Activated naive CD4-positive, alpha-beta T cell treated with anti-CD3 and anti-CD28 coated beads, Interleukin-2, amount 50 U/mL, for 24 hours (primary cell): Measurements from ENCODE around the gene PXDN.

Source experiments
- H3K27ac Mint-ChIP-seq: one replicate; pipeline ENCODE4 v1.8.0; 2021; ENCODE audit warnings: mild to moderate bottlenecking, mixed read lengths
- H3K27me3 Mint-ChIP-seq: one replicate; pipeline ENCODE4 v1.8.0; 2021; ENCODE audit warnings: mixed read lengths
- H3K36me3 Mint-ChIP-seq: one replicate; pipeline ENCODE4 v1.8.0; 2021; ENCODE audit warnings: mixed read lengths
- H3K4me1 Mint-ChIP-seq: one replicate; pipeline ENCODE4 v1.8.0; 2021; ENCODE audit warnings: mixed read lengths
- H3K4me3 Mint-ChIP-seq: one replicate; pipeline ENCODE4 v1.8.0; 2021; ENCODE audit warnings: mild to moderate bottlenecking, mixed read lengths
- H3K9me3 Mint-ChIP-seq: one replicate; pipeline ENCODE4 v1.8.0; 2021; ENCODE audit warnings: mixed read lengths

The PXDN gene

DNA sequence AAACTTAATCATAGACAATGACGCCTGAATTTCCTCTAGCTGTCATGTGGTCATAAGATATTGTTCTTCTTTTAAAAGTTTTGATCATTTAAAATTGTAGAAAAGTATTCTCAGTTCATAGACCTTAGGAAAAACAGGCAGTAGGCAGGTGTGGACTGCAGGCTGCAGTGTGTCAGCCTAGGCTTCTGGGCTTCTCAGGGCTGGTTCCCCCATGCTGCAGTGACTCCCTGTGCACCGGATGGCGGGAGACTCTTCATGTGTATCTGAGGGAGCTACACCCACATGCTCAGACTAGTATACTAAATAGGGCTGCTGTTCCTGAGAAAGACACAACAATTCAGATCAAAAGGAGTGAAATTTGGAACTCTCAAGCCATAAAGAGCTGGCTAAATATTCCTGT is 72.4 kb downstream of the PXDN start:
- Mint-ChIP-seq H3K4me3 (no peak overlapping the region), H3K27me3 (peaks cover 1% of the 10 kb centered on the region), H3K9me3 (no peaks in the 10 kb centered on the region), H3K27ac (no peak overlapping the region), H3K36me3 (no peaks in the 10 kb centered on the region), H3K4me1 (no peaks in the 10 kb centered on the region)

DNA sequence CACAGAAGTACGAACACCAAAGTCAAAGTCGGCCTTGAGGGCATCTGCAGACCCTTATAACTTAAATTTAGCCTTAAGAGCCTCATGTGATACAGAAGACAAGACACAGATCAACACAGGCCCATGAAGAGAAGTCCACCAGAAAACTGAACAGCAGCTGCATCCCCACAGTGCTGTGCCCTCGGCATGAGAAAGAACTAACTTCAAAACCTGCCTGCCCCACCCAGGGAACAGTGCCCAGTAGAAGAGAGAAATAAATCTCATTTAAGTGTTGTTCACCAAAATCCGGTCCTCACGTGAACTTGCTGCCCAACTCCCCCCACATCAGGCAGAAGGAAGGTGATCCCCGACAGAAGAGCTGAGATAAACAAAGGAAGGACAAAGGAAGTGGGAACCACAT is 73.7 kb downstream of the PXDN start:
- H3K36me3 Mint-ChIP-seq = no peaks in the 10 kb centered on the region
- no peaks in the 10 kb centered on the region for H3K9me3 Mint-ChIP-seq
- no peaks in the 10 kb centered on the region for H3K4me1 Mint-ChIP-seq
- H3K27me3 Mint-ChIP-seq = peaks cover 1% of the 10 kb centered on the region
- no peak overlapping the region for H3K27ac Mint-ChIP-seq
- H3K4me3 Mint-ChIP-seq = no peak overlapping the region

DNA sequence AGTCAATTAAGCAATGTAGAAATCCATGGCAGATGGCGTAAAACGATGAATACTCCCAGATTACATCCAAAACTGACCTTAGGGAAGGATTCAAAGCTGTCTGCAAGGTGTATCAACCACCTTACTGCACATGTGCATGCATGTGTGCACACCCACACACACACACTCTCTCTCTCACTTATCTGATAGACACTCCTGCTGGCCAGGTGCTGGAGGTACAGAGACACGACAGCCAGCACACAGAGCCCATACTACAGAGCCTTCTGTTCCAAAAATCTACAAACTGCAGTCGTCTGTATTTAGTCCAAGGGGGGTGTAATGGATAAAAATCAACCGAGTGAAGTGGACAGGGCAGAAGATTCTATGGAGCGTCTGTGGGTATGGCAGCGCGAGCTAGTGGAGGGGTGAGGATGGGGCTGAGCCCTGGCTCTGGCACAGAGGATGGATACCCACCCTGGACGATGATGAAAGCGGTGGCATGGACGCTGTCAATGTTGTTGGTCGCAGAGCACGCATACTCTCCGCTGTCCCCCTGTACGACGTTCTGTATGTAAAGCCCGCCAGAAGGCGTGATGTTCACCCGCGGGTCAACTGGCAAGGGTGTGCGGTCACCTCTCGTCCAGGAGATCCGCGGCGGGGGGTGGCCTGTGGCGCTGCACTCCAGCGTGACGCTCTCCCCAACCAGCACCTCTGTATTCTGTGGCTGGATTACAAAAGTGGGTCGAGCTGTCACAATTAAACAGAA is 78.4 kb downstream of the PXDN start:
- Mint-ChIP-seq H3K9me3 (no peaks in the 10 kb centered on the region), H3K27ac (no peak overlapping the region), H3K4me1 (no peaks in the 10 kb centered on the region), H3K27me3 (no peaks in the 10 kb centered on the region), H3K36me3 (no peaks in the 10 kb centered on the region), H3K4me3 (no peak overlapping the region)

DNA sequence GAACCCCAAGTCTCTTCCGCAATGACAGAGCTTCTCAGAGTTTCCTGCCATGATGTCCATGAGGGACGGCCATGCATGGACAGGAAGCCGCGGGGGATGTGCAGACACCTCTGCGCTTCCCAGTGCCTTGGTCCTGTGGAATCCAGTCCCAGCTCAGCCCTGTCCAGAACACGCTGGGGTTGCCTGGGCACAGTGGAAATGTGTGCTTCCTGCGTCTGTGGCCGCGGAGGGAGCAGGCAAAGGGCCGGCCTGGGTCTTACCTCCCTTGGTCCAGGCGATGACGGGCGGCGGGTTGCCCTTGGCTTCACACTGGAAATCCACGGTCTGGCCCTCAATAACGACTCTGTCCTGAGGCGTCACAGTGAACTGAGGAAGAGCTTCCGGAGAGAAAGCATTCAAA is 79.6 kb downstream of the PXDN start:
- H3K36me3 Mint-ChIP-seq = no peaks in the 10 kb centered on the region

DNA sequence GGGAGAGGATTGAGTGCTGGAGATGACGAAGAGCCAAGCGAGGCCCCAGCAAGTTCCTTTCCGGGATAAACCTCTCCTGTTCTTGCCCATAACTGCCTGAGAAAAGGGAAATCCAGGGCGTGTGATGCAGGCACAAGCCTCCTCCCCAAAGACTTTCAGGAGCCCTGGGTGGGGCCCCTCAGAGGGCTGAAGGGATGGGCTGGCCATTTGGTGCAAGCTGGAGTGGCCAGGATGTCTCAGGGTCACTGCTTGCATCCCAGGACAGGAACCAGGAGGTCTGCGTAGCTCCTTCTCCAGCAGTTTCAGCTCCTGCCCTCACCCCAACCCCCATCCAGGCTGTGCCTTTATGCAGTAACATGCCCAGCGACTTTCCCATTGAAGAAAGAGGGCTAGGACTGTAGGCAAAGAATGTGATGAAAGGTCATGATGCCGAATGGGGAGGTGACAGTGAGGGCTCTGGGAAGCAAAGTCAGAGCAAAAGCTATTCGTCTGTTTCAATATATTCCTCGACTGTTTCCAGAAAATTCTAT is 80.2 kb downstream of the PXDN start:
- no peaks in the 10 kb centered on the region for H3K27me3 Mint-ChIP-seq
- H3K27ac Mint-ChIP-seq = no peak overlapping the region
- H3K36me3 Mint-ChIP-seq = no peaks in the 10 kb centered on the region
- no peaks in the 10 kb centered on the region for H3K9me3 Mint-ChIP-seq
- H3K4me1 Mint-ChIP-seq = no peaks in the 10 kb centered on the region
- no peak overlapping the region for H3K4me3 Mint-ChIP-seq

More for the DNA sequence above, 79.6 kb downstream of the PXDN start:
- Mint-ChIP-seq H3K27me3 (no peaks in the 10 kb centered on the region), H3K4me1 (no peaks in the 10 kb centered on the region), H3K27ac (no peak overlapping the region), H3K9me3 (no peaks in the 10 kb centered on the region), H3K4me3 (no peak overlapping the region)

DNA sequence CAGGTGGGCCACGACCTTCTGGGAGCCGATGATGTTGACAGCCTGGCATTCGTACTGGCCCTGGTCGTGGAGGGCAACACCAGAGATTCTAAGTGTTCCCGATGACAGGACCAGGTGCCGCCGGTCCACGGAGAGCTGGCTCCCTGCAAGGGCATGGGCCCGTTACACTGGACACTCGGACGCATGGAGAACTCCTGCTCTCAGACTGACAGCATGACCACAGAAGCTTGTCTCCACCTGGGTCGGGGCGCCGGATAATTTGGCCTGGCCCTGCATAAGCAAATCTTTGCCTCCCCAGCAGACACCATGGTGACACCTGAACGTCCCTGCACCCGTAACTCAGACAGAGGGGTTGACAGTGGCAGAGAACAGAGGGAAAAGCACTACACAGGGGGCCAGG is 80.7 kb downstream of the PXDN start:
- no peak overlapping the region for H3K27ac Mint-ChIP-seq
- H3K4me1 Mint-ChIP-seq = no peaks in the 10 kb centered on the region
- no peaks in the 10 kb centered on the region for H3K9me3 Mint-ChIP-seq
- H3K36me3 Mint-ChIP-seq = no peaks in the 10 kb centered on the region
- no peak overlapping the region for H3K4me3 Mint-ChIP-seq
- peaks cover 2% of the 10 kb centered on the region for H3K27me3 Mint-ChIP-seq

DNA sequence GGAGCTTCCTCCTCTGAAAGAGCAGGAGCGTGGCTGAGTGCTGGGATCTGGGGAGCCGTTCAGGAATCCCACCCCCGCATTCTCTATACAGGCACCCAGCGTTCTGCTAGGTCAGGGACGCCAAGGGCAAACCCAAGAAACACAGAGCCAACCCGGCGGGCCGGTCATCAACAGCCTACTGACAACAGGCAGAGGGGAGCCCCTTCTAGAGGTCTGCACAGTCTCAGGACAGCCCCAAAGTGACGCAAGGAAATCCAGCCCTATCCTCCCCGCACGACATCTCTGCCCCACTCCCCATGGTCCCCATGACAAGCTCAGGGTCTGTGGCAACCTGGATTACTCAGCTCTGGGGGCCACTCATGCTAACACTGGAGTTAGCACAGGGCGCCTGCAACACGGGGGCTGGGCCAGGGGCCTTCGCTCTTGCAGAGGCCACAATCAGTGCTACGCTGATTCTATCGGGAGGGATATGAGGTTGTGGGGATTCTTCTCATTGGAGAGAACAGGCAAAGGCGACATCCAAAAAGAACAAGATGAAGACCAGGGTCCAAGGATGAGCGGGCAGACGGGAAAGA is 81.6 kb downstream of the PXDN start:
- H3K27ac Mint-ChIP-seq = no peak overlapping the region
- H3K4me1 Mint-ChIP-seq = no peaks in the 10 kb centered on the region
- no peak overlapping the region for H3K4me3 Mint-ChIP-seq
- H3K9me3 Mint-ChIP-seq = no peaks in the 10 kb centered on the region
- no peaks in the 10 kb centered on the region for H3K36me3 Mint-ChIP-seq
- H3K27me3 Mint-ChIP-seq = peaks cover 2% of the 10 kb centered on the region

DNA sequence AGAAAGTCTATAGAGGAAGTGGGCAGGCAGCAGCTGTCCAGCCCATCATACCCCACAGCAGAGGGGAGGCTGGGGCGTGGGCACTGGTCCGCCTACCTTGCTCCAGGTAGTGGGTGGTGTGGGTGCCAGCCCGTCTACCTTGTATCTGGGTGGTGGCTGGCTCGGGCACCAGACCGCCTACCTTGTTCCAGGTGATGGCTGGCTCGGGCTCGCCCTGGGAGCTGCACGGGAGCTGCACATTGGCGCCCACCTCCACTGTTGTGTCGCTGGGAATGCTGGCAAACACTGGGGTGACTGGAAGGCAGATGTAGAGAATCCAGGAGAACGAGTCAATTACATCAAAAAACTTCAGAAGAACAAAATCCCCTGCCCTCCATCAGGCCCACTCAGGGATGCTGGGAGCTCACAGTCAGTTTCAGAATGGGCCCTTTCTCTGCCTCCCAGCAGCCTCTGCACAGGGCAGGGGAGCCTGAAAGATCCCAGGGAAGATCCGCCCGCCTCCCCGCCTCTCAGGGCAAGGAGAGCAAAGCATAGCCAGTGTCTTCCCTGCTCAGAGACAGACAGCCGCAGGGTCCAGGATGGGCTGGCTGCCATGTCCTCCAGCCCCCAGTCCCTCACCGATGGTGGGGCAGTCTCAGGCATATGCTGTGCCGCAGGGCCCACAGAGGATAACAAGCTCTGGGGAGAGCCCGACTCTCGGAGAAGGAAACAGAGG is 82.3 kb downstream of the PXDN start:
- Mint-ChIP-seq H3K9me3 (no peaks in the 10 kb centered on the region), H3K4me1 (no peaks in the 10 kb centered on the region), H3K4me3 (no peak overlapping the region), H3K36me3 (no peaks in the 10 kb centered on the region), H3K27me3 (peaks cover 2% of the 10 kb centered on the region), H3K27ac (no peak overlapping the region)

DNA sequence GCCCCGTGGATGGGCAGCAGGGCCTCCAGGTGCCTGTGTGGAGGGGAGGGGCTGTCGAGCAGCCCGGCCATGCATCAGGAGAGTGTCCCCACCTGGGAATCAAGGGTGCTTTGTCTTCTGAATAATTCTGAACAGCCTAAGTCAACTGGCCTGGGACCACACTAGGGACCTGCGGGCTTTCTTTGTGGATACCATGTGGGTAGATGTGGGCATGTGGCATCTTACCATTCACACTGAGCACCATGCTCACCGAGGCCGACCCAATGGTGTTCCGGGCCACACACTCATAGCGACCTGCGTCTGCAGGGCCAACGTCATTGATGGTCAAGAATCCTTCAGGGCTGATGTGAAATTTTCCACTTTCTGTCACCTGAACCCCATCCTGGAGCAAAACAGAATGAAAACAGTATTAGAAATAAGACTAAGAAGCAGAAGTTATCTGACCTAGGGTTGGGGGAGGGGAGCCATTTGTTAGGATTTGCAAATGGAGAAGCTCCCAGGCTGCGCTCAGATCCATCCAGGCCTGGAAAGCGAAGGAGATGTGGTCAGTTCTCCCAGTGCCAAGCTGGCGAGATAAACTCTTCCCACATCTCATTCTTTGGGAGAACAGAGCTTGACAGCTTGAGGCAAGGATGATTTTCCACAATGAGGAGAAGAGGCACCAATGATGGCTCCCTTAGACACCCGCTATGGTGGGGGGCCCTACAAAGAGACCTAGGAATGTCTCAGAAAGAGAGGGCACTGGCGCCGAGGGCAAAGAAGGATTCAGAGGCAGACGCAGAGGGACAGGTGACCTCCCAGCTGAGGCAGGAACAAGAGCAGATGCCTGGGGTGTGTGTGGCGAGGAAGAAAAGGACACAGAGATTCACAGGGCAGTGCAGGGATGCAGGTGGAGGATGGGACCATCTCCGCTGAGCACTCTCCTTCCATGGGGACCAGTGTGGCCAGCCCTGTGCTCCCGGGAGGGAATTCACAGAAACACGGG is 83.4 kb downstream of the PXDN start:
- no peaks in the 10 kb centered on the region for H3K4me1 Mint-ChIP-seq
- H3K9me3 Mint-ChIP-seq = no peaks in the 10 kb centered on the region
- H3K27ac Mint-ChIP-seq = no peak overlapping the region
- peaks cover 2% of the 10 kb centered on the region for H3K27me3 Mint-ChIP-seq
- H3K36me3 Mint-ChIP-seq = no peaks in the 10 kb centered on the region
- H3K4me3 Mint-ChIP-seq = no peak overlapping the region

DNA sequence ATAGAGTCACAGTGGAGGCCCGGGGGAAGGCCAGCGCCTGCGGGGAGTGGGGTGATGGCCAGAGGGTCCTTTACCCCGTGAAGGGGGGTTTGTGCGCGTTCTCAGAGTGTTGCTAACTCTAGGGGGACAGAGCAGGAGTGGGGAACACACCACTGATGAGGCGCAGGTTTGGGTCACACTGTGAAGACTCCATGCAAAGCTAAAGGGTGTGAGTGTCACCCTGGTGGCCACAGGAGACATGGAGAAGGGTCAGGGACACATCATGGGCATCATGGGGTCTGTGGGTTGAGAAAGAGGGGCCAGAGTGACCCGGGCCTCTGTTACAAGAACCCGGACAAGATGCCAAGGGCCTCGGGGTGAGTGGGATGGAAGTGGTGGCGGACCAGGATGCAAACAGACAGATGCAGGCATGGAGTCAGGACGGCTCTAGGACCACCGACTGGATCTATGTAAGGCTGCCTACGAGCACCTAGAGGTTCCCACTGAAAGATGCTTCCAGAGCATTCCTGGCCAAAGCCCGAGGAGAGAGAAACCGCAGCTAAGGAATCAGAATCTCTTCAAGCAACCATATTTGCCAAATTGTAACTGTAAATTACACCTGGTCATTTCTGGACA is 84.3 kb downstream of the PXDN start:
- Mint-ChIP-seq H3K27me3 (peaks cover 2% of the 10 kb centered on the region), H3K27ac (no peak overlapping the region), H3K4me3 (no peak overlapping the region), H3K9me3 (no peaks in the 10 kb centered on the region), H3K4me1 (no peaks in the 10 kb centered on the region), H3K36me3 (no peaks in the 10 kb centered on the region)

DNA sequence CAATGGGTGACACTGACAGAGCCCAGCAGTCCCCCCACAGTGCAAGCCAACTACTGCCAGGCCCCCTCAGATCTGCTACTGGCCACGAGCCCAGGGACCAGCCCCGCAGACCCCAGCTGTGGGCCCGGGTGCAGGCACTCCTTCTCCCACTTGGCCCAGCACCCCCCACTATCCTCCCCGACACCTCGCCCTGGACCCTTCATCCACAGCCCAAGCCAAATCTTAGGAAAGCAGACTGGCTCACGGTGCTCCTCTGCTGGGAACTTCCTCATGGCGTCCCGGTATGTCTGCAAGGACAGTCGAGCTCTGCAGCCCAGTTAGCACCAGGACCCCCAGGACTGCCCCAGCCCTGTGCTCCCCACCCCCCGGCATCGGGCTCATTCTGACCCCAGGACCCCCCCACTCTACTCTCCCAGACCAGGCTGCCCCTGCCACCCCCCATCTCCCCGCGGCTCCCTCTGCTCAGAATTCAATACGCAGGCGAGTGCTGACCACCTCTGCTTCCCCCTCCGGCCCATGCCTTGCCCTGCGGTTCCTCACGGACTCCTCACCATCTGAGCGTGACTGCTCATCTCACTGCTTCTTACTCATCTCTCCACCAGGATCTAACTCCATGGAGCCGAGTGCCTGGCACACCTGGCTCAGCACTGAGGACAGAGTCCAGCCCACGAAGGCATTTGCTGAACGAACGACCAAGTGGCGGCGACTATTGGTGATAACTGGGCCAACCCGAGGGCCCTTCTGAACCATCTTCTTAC is 85.7 kb downstream of the PXDN start:
- no peak overlapping the region for H3K4me3 Mint-ChIP-seq
- no peaks in the 10 kb centered on the region for H3K36me3 Mint-ChIP-seq
- H3K27me3 Mint-ChIP-seq = peaks cover 2% of the 10 kb centered on the region
- no peaks in the 10 kb centered on the region for H3K9me3 Mint-ChIP-seq
- no peak overlapping the region for H3K27ac Mint-ChIP-seq
- no peaks in the 10 kb centered on the region for H3K4me1 Mint-ChIP-seq

DNA sequence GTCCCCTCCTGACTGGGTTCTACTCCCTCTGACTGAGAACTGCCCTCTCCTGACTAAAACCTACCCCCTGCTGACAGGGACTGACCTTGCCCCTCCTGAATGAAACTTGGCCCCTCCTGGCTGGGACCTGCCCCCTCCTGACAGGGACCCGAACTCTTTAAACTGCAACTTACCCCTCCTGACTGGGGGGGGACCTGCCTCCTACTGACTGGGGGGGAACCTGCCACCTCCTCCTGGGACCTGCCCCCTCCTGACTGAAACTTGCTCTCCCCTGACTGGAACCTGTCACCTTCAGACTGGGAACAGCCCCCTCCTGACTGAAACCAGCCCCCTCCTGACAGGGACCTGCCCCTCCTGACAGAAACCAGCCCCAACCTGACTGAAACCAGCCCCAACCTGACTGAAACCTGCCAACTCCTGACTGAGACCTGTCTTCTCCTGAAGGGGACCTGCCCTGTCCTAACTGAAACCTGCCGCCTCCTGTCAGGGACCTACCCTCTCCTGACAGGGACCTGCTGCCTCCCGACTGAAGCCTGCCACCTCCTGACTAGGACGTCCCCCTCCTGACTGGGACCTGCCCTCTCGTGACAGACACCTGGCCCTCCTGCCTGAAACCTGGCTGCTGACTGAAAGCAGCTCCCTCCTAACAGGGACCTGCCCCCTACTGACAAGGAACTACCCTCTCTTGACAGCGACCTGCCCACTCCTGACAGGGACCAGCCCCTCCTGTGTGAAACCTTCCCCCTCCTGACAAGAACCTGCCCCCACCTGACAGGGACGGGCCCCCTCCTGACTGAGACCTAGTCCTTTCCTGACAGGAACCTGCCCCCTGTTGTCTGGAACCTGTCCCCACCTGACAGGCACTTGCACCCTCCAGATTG is 87.1 kb downstream of the PXDN start:
- H3K27me3 Mint-ChIP-seq = peaks cover 2% of the 10 kb centered on the region
- H3K4me3 Mint-ChIP-seq = no peak overlapping the region
- no peaks in the 10 kb centered on the region for H3K9me3 Mint-ChIP-seq
- H3K36me3 Mint-ChIP-seq = no peaks in the 10 kb centered on the region
- H3K27ac Mint-ChIP-seq = no peak overlapping the region
- no peaks in the 10 kb centered on the region for H3K4me1 Mint-ChIP-seq

DNA sequence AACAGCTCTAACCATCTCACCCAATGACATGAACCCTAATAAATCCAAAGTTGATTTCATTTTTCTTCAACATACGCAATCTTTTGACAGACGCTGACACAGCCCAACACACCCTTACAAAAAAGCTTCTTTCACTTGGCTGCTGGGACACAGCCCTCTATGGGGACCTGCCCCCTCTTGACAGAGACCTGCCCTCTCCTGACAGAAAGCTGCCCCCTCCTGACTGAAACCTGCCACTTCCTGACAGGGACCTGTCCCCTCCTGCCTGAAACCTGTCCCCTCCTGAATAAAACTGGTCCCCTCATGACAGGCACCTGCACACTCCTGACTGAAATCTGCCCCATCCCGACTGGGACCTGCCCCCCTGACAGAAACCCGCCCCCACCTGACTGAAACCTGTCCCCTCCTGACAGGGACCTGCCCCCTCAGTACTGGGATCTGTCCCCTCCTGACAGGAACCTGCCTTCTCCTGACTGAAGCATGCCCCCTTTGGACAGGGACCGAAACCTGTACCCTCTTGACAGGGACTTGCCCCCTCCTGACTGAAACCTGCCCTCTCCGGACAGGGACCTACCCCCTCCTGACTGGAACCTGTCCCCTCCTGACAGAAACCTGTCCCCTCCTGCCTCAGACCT is 87.9 kb downstream of the PXDN start:
- no peaks in the 10 kb centered on the region for H3K4me1 Mint-ChIP-seq
- no peak overlapping the region for H3K27ac Mint-ChIP-seq
- H3K9me3 Mint-ChIP-seq = no peaks in the 10 kb centered on the region

More for the DNA sequence above, 87.9 kb downstream of the PXDN start:
- Mint-ChIP-seq H3K36me3 (no peaks in the 10 kb centered on the region), H3K4me3 (no peak overlapping the region), H3K27me3 (peaks cover 2% of the 10 kb centered on the region)
